ENCODE measurements around the gene CLEC4E. TPM values are rescaled to one million over a fixed set of nuclear protein-coding genes. Genes with fewer than 3 reads are reported as not detected.

The CLEC4E gene
- polyA plus RNA-seq, 1 donor (not counting 4 experiments of a cell fraction or from before 2014, with no cell fraction given) = not detected

GRCh38 chr12:8561011-8561410 is 20.3 kb upstream of the CLEC4E start:
- Histone ChIP-seq H3K27me3 (ENCODE audit: control insufficient read depth, extremely low read depth, insufficient read depth, low read length) (no peaks in the 10 kb centered on the region), H3K27ac (ENCODE audit: control insufficient read depth, insufficient read depth, low read length) (no peak overlapping the region), H3K4me2 (ENCODE audit: control insufficient read depth, extremely low read depth, insufficient read depth, low read depth, low read length) (no peak overlapping the region), H3K4me1 (ENCODE audit: control insufficient read depth, extremely low read depth, insufficient read depth, low read length) (no peaks in the 10 kb centered on the region), H3K9me1 (ENCODE audit: control insufficient read depth, extremely low read depth, insufficient read depth, low read length) (no peaks in the 10 kb centered on the region), H3K4me3 (ENCODE audit: control insufficient read depth in 2 of 3, extremely low read depth in 1 of 3, insufficient read depth in 2 of 3, low read depth in 1 of 3, low read length in 3 of 3) (no peak overlapping the region), H2AFZ (ENCODE audit: control insufficient read depth, low read length) (no peak overlapping the region), H3K36me3 (ENCODE audit: control insufficient read depth in 2 of 2, extremely low read depth in 1 of 2, insufficient read depth in 2 of 2, low read length in 2 of 2) (no peaks in the 10 kb centered on the region), H3K9me3 (ENCODE audit: control insufficient read depth, low read depth, low read length) (no peaks in the 10 kb centered on the region), H3K9ac (ENCODE audit: control insufficient read depth, extremely low read depth, insufficient read depth, low read length) (no peak overlapping the region), H4K20me1 (ENCODE audit: control insufficient read depth, extremely low read depth, insufficient read depth, low read length) (no peaks in the 10 kb centered on the region), H3K79me2 (ENCODE audit: control insufficient read depth, insufficient read depth, low read length) (no peaks in the 10 kb centered on the region)
- dilution Hi-C loops (cut with MboI; ENCODE audit: extremely low pct_ligation_motif_present, low sequenced_read_pairs) = no loop called here
- DNase-seq (ENCODE audit: low read depth, low spot score) (no peak), FAIRE-seq (no peak)
- TF ChIP-seq EZH2 (IDR thresholded peaks at IDR 0.05; ENCODE audit: low read length) (no peak), CTCF (optimal IDR thresholded peaks at IDR 0.05 in 1 of 3, IDR thresholded peaks at IDR 0.05 in 1 of 3, conservative IDR thresholded peaks at IDR 0.05 in 1 of 3; ENCODE audit: extremely low read depth in 1 of 3, insufficient read depth in 2 of 3, low read length in 3 of 3) (no peak)

- dilution Hi-C loops (cut with MboI; ENCODE audit: extremely low pct_ligation_motif_present, low sequenced_read_pairs) = no loop called here
These were observed 19.0 kb upstream of the CLEC4E start for GRCh38 chr12:8559676-8560075.

More at GRCh38 chr12:8559676-8560075, 19.0 kb upstream of the CLEC4E start:
- Histone ChIP-seq H3K36me3 (ENCODE audit: control insufficient read depth in 2 of 2, extremely low read depth in 1 of 2, insufficient read depth in 2 of 2, low read length in 2 of 2) (no peaks in the 10 kb centered on the region), H3K9me3 (ENCODE audit: control insufficient read depth, low read depth, low read length) (no peaks in the 10 kb centered on the region), H3K27me3 (ENCODE audit: control insufficient read depth, extremely low read depth, insufficient read depth, low read length) (no peaks in the 10 kb centered on the region), H3K9ac (ENCODE audit: control insufficient read depth, extremely low read depth, insufficient read depth, low read length) (no peak overlapping the region), H3K4me3 (ENCODE audit: control insufficient read depth in 2 of 3, extremely low read depth in 1 of 3, insufficient read depth in 2 of 3, low read depth in 1 of 3, low read length in 3 of 3) (no peak overlapping the region), H4K20me1 (ENCODE audit: control insufficient read depth, extremely low read depth, insufficient read depth, low read length) (no peaks in the 10 kb centered on the region), H3K4me2 (ENCODE audit: control insufficient read depth, extremely low read depth, insufficient read depth, low read depth, low read length) (no peak overlapping the region), H3K9me1 (ENCODE audit: control insufficient read depth, extremely low read depth, insufficient read depth, low read length) (no peaks in the 10 kb centered on the region), H2AFZ (ENCODE audit: control insufficient read depth, low read length) (no peak overlapping the region), H3K27ac (ENCODE audit: control insufficient read depth, insufficient read depth, low read length) (no peak overlapping the region), H3K4me1 (ENCODE audit: control insufficient read depth, extremely low read depth, insufficient read depth, low read length) (peaks cover 2% of the 10 kb centered on the region), H3K79me2 (ENCODE audit: control insufficient read depth, insufficient read depth, low read length) (no peaks in the 10 kb centered on the region)
- TF ChIP-seq EZH2 (IDR thresholded peaks at IDR 0.05; ENCODE audit: low read length) (no peak), CTCF (optimal IDR thresholded peaks at IDR 0.05 in 1 of 3, IDR thresholded peaks at IDR 0.05 in 1 of 3, conservative IDR thresholded peaks at IDR 0.05 in 1 of 3; ENCODE audit: extremely low read depth in 1 of 3, insufficient read depth in 2 of 3, low read length in 3 of 3) (no peak)
- FAIRE-seq = no peak
- no peak for DNase-seq (ENCODE audit: low read depth, low spot score)

Data from keratinocyte (primary cell).